ENCODE measurements around the gene RALY. TPM values are rescaled to one million over a fixed set of nuclear protein-coding genes. Genes with fewer than 3 reads are reported as not detected.

RALY gene
- total and polyA plus RNA-seq, 2 of the 4 experiments (the other 2 are of a cell fraction) = 46.2 to 115 TPM

- Histone ChIP-seq H4K5ac (ENCODE audit: low read depth, low read length) (no peak overlapping the region), H3K9me1 (ENCODE audit: insufficient read depth, low read length) (peaks cover 39% of the 10 kb centered on the region), H2BK5ac (ENCODE audit: low read depth, low read length, poor library complexity, severe bottlenecking) (no peak overlapping the region), H3K9me3 (ENCODE audit: control insufficient read depth, insufficient read depth, low read length) (no peaks in the 10 kb centered on the region), H2AFZ (replicated peaks; ENCODE audit: low read length, poor library complexity) (no peak overlapping the region), H4K20me1 (ENCODE audit: insufficient read depth, low read length) (peaks cover 90% of the 10 kb centered on the region), H4K8ac (ENCODE audit: low read depth in 2 of 2, low read length in 2 of 2) (no peak overlapping the region), H3K4me2 (ENCODE audit: low read depth, low read length) (no peak overlapping the region), H3K79me1 (ENCODE audit: low read depth in 1 of 2, low read length in 2 of 2) (peaks cover 39 to 84% of the 10 kb centered on the region in 2 experiments), H3K14ac (replicated peaks; ENCODE audit: low read depth, low read length) (no peak overlapping the region), H2BK20ac (ENCODE audit: low read depth, low read length) (no peak overlapping the region), H2BK120ac (ENCODE audit: low read depth, low read length) (no peak overlapping the region), H3K56ac (ENCODE audit: extremely low read depth, insufficient read depth, low read length) (no peak overlapping the region), H3K18ac (ENCODE audit: low read depth, low read length) (no peak overlapping the region), H3K23ac (ENCODE audit: low read depth, low read length) (peak overlapping the region; percentile 18; the same call in 1 of the 2 replicates), H3K4ac (ENCODE audit: low read depth, low read length) (no peak overlapping the region), H3K27ac (ENCODE audit: insufficient read depth, low read length) (no peak overlapping the region), H3K9ac (ENCODE audit: low read depth, low read length) (no peak overlapping the region), H3K4me1 (ENCODE audit: control insufficient read depth, insufficient read depth, low read length) (peaks cover 14% of the 10 kb centered on the region), H3K4me3 (ENCODE audit: insufficient read depth, low read depth, low read length) (no peak overlapping the region), H3K27me3 (ENCODE audit: control insufficient read depth, insufficient read depth, low read length) (no peaks in the 10 kb centered on the region), H3K36me3 (ENCODE audit: control insufficient read depth, insufficient read depth, low read length) (no peaks in the 10 kb centered on the region), H4K91ac (ENCODE audit: insufficient read depth, low read depth, low read length) (no peak overlapping the region), H2BK15ac (ENCODE audit: low read depth, low read length) (no peak overlapping the region), H2AK9ac (replicated peaks; ENCODE audit: low read depth, low read length, poor library complexity) (no peak overlapping the region), H2AK5ac (ENCODE audit: low read depth, low read length) (no peak overlapping the region; the same call in 1 of the 2 replicates)
- dilution Hi-C loops (cut with HindIII; ENCODE audit: low sequenced_read_pairs, unreplicated experiment) (no loop called here), in situ Hi-C loops (cut with MboI; ENCODE audit: low sequenced_read_pairs) (no loop called here), intact Hi-C loops (cut with micrococcal nuclease) (no loop called here)
- CTCF ChIA-PET = no interaction called here
- ATAC-seq (ENCODE audit: low read depth) (no peak), DNase-seq (no peak)
- WGBS, 2 experiments (ENCODE audit: extremely low coverage in 2 of 2, insufficient read length in 1 of 2) = 100% methylated on average over 1 of the region's 6 CpGs; no CpG with 5 or more reads in 1 of the 2 experiments
- POLR2A ChIA-PET (ENCODE audit: unreplicated experiment) = no interaction called here
- BruUV-seq (replicated peaks) = no TSS peak
- no peak for TF ChIP-seq USF2 (IDR thresholded peaks at IDR 0.05; ENCODE audit: low read depth, low read length)
These were observed 22.0 kb downstream of the RALY start for GRCh38 chr20:34015401-34016335.

Measured in IMR-90 (cell line).